Neuron (in vitro differentiated cells): ENCODE measurements around the gene FDXR.
A peak's percentile ranks its signal among the peaks of the same experiment; 100 is the strongest.

Source experiments
- H2AFZ ChIP-seq: one replicate; pipeline ENCODE4 v1.6.1; 2013; ENCODE audit warnings: low read depth, mild to moderate bottlenecking, inconsistent platforms, low read length, moderate library complexity
- H3K27me3 ChIP-seq: one replicate; pipeline ENCODE4 v1.6.1; 2013; ENCODE audit warnings: low read length; ENCODE audit not compliant: insufficient read depth
- H3K36me3 ChIP-seq: one replicate; pipeline ENCODE4 v1.6.1; 2013; ENCODE audit warnings: low read length; ENCODE audit not compliant: insufficient read depth
- H3K4me1 ChIP-seq: one replicate; pipeline ENCODE4 v1.6.1; 2013; ENCODE audit warnings: low read length; ENCODE audit not compliant: insufficient read depth
- H3K4me3 ChIP-seq: 2 replicates; pipeline ENCODE4 v1.5.1; 2013; ENCODE audit warnings: mild to moderate bottlenecking, low read length, moderate library complexity
- H3K9me3 ChIP-seq: one replicate; pipeline ENCODE4 v1.6.1; 2013; ENCODE audit warnings: low read length

FDXR gene

GRCh38 chr17:74853048-74853397, 19.8 kb downstream of the FDXR start:
- Histone ChIP-seq H3K9me3 (peaks cover 2% of the 10 kb centered on the region), H3K36me3 (no peaks in the 10 kb centered on the region), H3K4me3 (peak overlapping the region; percentile 36), H3K4me1 (peaks cover 5% of the 10 kb centered on the region), H3K27me3 (peaks cover 69% of the 10 kb centered on the region), H2AFZ (no peak overlapping the region)

GRCh38 chr17:74852237-74853047, 20.4 kb downstream of the FDXR start:
- Histone ChIP-seq H3K27me3 (peaks cover 65% of the 10 kb centered on the region), H3K4me3 (peak overlapping the region; percentile 36)

GRCh38 chr17:74851612-74852236, 21.1 kb downstream of the FDXR start:
- Histone ChIP-seq H3K4me1 (peaks cover 5% of the 10 kb centered on the region), H3K9me3 (peaks cover 2% of the 10 kb centered on the region), H3K36me3 (no peaks in the 10 kb centered on the region), H2AFZ (no peak overlapping the region), H3K27me3 (peaks cover 57% of the 10 kb centered on the region), H3K4me3 (no peak overlapping the region)

More at GRCh38 chr17:74852237-74853047, 20.4 kb downstream of the FDXR start:
- H3K9me3 ChIP-seq = peaks cover 2% of the 10 kb centered on the region
- H3K36me3 ChIP-seq = no peaks in the 10 kb centered on the region
- H2AFZ ChIP-seq = no peak overlapping the region
- peaks cover 5% of the 10 kb centered on the region for H3K4me1 ChIP-seq

- Histone ChIP-seq H3K9me3 (peaks cover 2% of the 10 kb centered on the region), H3K27me3 (peaks cover 53% of the 10 kb centered on the region), H3K4me1 (peaks cover 5% of the 10 kb centered on the region), H3K36me3 (no peaks in the 10 kb centered on the region), H3K4me3 (no peak overlapping the region), H2AFZ (no peak overlapping the region)
Measured at GRCh38 chr17:74850914-74851313, 21.9 kb downstream of the FDXR start.

- no peak overlapping the region for H3K4me3 ChIP-seq
- H3K36me3 ChIP-seq = no peaks in the 10 kb centered on the region
- H2AFZ ChIP-seq = no peak overlapping the region
- H3K4me1 ChIP-seq = peaks cover 5% of the 10 kb centered on the region
- H3K9me3 ChIP-seq = peaks cover 2% of the 10 kb centered on the region
- H3K27me3 ChIP-seq = peaks cover 48% of the 10 kb centered on the region
Measured at GRCh38 chr17:74850310-74850709, 22.5 kb downstream of the FDXR start.

- Histone ChIP-seq H3K4me1 (peaks cover 5% of the 10 kb centered on the region), H3K4me3 (no peak overlapping the region), H3K36me3 (no peaks in the 10 kb centered on the region), H2AFZ (no peak overlapping the region), H3K9me3 (peaks cover 2% of the 10 kb centered on the region), H3K27me3 (peaks cover 34% of the 10 kb centered on the region)
Measured at GRCh38 chr17:74848656-74849399, 24.0 kb downstream of the FDXR start.

- H3K4me3 ChIP-seq = no peak overlapping the region
- peaks cover 14% of the 10 kb centered on the region for H3K27me3 ChIP-seq
- H2AFZ ChIP-seq = no peak overlapping the region
- no peaks in the 10 kb centered on the region for H3K9me3 ChIP-seq
- H3K36me3 ChIP-seq = no peaks in the 10 kb centered on the region
- H3K4me1 ChIP-seq = no peaks in the 10 kb centered on the region
Measured at GRCh38 chr17:74846621-74847020, 26.2 kb downstream of the FDXR start.

- no peak overlapping the region for H2AFZ ChIP-seq
- H3K36me3 ChIP-seq = no peaks in the 10 kb centered on the region
- H3K27me3 ChIP-seq = no peaks in the 10 kb centered on the region
- H3K4me3 ChIP-seq = no peak overlapping the region
- no peaks in the 10 kb centered on the region for H3K9me3 ChIP-seq
- H3K4me1 ChIP-seq = peaks cover 16% of the 10 kb centered on the region
Measured at GRCh38 chr17:74843352-74843627, 29.5 kb downstream of the FDXR start.

- no peaks in the 10 kb centered on the region for H3K9me3 ChIP-seq
- H3K36me3 ChIP-seq = no peaks in the 10 kb centered on the region
- no peak overlapping the region for H3K4me3 ChIP-seq
- no peak overlapping the region for H2AFZ ChIP-seq
- H3K27me3 ChIP-seq = no peaks in the 10 kb centered on the region
- H3K4me1 ChIP-seq = peaks cover 16% of the 10 kb centered on the region
Measured at GRCh38 chr17:74842599-74843351, 30.0 kb downstream of the FDXR start.

- H3K4me1 ChIP-seq = peaks cover 16% of the 10 kb centered on the region
- no peaks in the 10 kb centered on the region for H3K27me3 ChIP-seq
- H3K36me3 ChIP-seq = no peaks in the 10 kb centered on the region
- H3K9me3 ChIP-seq = no peaks in the 10 kb centered on the region
- H2AFZ ChIP-seq = no peak overlapping the region
- no peak overlapping the region for H3K4me3 ChIP-seq
Measured at GRCh38 chr17:74842146-74842598, 30.6 kb downstream of the FDXR start.

- Histone ChIP-seq H3K9me3 (no peaks in the 10 kb centered on the region), H3K36me3 (peaks cover 3% of the 10 kb centered on the region), H2AFZ (no peak overlapping the region), H3K4me3 (no peak overlapping the region), H3K4me1 (peaks cover 16% of the 10 kb centered on the region), H3K27me3 (no peaks in the 10 kb centered on the region)
Measured at GRCh38 chr17:74840989-74841666, 31.7 kb downstream of the FDXR start.

GRCh38 chr17:74839990-74840852, 32.6 kb downstream of the FDXR start:
- H3K27me3 ChIP-seq = no peaks in the 10 kb centered on the region
- H3K36me3 ChIP-seq = peaks cover 6% of the 10 kb centered on the region
- no peak overlapping the region for H2AFZ ChIP-seq
- no peak overlapping the region for H3K4me3 ChIP-seq
- H3K4me1 ChIP-seq = peaks cover 16% of the 10 kb centered on the region
- no peaks in the 10 kb centered on the region for H3K9me3 ChIP-seq
